Chondrocyte (in vitro differentiated cells): Measurements from ENCODE around the gene PACC1. TPM values are rescaled to one million over a fixed set of nuclear protein-coding genes. Genes with fewer than 3 reads are reported as not detected.
"Not testable (repeated sequence)": the region's sequence is repeated elsewhere in the genome, so short reads cannot be mapped to it uniquely, and the experiment has no call there.

Experiments
- DNase-seq: peaks from one replicate; pipeline ENCODE4 v3.0.0; 2021; ENCODE audit warnings: mixed read lengths, low spot score
- H3K27ac Mint-ChIP-seq: one replicate; pipeline ENCODE4 v1.8.0; 2021; ENCODE audit warnings: mild to moderate bottlenecking, moderate library complexity, mixed read lengths; ENCODE audit not compliant: unreplicated experiment
- H3K27me3 Mint-ChIP-seq: 2 replicates; pipeline ENCODE4 v1.8.0; 2021; ENCODE audit warnings: low read depth, mixed read lengths
- H3K36me3 Mint-ChIP-seq: 2 replicates; pipeline ENCODE4 v1.8.0; 2021; ENCODE audit warnings: low read depth, mixed read lengths
- H3K4me1 Mint-ChIP-seq: 2 replicates; pipeline ENCODE4 v1.8.0; 2021; ENCODE audit warnings: low read depth, mild to moderate bottlenecking, mixed read lengths
- H3K4me3 Mint-ChIP-seq: one replicate; pipeline ENCODE4 v1.8.0; 2021; ENCODE audit warnings: mild to moderate bottlenecking, moderate library complexity, mixed read lengths; ENCODE audit not compliant: unreplicated experiment
- H3K9me3 Mint-ChIP-seq: 2 replicates; pipeline ENCODE4 v1.8.0; 2021; ENCODE audit warnings: low read depth, mixed read lengths
- total RNA-seq: library from RNA; stranded (reverse); gene quantifications from 3 replicates; pipeline ENCODE4 v1.2.1, GENCODE V29; 2021
- TF ChIP-seq, protein P1 (sequence below): fragments of 200-600 bp; sonication (generic); IDR thresholded peaks from 2 replicates; pipeline ENCODE4 v1.5.0; 2021; ENCODE audit warnings: antibody characterized with exemption, mild to moderate bottlenecking, moderate library complexity

PACC1 gene
- total RNA-seq, 1 donor from 2014 or later, result 11.2 TPM

DNA sequence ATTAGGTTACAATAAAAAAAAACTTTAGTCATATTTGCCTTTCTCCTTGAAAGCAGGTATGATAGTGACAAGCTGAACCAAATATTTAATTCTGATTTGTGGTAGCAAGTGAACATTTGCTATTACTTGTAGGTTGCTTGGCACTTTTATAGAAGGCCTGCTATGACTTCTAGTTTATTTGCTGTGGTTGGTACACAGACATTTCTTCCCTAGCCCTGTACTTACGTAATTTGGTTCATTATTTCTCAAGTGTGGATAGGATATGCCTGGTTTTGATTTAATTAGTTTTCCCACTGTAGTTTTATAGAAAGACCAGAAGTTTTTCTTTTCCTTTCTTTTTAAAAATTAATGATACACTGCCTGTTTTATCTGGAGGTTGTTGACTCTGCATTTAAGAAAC lies 73.6 kb downstream of the PACC1 start:
- Mint-ChIP-seq H3K27me3 (no peaks in the 10 kb centered on the region), H3K4me3 (no peak overlapping the region), H3K36me3 (peaks cover 10% of the 10 kb centered on the region), H3K27ac (no peak overlapping the region), H3K4me1 (no peaks in the 10 kb centered on the region), H3K9me3 (no peaks in the 10 kb centered on the region)
- no peak for DNase-seq
- TF ChIP-seq, protein P1, sequence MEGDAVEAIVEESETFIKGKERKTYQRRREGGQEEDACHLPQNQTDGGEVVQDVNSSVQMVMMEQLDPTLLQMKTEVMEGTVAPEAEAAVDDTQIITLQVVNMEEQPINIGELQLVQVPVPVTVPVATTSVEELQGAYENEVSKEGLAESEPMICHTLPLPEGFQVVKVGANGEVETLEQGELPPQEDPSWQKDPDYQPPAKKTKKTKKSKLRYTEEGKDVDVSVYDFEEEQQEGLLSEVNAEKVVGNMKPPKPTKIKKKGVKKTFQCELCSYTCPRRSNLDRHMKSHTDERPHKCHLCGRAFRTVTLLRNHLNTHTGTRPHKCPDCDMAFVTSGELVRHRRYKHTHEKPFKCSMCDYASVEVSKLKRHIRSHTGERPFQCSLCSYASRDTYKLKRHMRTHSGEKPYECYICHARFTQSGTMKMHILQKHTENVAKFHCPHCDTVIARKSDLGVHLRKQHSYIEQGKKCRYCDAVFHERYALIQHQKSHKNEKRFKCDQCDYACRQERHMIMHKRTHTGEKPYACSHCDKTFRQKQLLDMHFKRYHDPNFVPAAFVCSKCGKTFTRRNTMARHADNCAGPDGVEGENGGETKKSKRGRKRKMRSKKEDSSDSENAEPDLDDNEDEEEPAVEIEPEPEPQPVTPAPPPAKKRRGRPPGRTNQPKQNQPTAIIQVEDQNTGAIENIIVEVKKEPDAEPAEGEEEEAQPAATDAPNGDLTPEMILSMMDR, result no peak

DNA sequence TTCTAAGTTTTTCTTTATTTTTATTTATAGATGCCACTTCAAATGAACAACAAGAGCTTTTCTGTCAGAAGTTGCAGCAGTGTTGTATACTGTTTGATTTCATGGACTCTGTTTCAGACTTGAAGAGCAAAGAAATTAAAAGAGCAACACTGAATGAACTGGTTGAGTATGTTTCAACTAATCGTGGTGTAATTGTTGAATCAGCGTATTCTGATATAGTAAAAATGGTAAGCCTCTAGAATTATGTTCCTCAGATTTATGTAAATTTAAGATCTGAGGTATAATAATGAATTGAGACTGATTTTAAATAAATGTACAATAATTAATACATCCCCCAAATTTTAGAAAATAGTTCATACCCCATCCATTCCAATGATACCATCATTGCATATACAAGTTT lies 85.6 kb downstream of the PACC1 start:
- Mint-ChIP-seq H3K4me1 (peaks cover 4% of the 10 kb centered on the region), H3K9me3 (no peaks in the 10 kb centered on the region), H3K27me3 (no peaks in the 10 kb centered on the region), H3K4me3 (no peak overlapping the region), H3K36me3 (peaks cover 1% of the 10 kb centered on the region), H3K27ac (no peak overlapping the region)
- DNase-seq, result no peak
- TF ChIP-seq, protein P1, result no peak

DNA sequence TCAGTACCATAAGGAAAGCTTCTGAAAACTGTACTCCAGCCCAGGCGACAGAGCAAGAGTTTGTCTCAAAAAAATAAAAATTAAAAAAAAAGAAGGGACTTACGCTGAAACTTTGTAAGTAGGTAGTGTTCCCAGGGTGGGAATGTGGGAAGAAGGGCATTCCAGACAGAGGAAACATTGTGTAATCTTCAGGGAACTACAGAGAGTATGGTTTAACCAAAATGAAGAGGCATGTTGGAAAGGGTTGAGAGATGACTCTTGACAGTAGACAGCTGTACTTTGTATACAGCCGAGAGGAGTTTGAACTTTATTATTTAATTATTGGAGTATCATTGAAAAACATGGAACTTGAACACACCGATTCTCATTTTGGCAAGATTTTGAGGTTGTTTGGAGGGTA lies 86.4 kb downstream of the PACC1 start:
- Mint-ChIP-seq H3K4me1 (peaks cover 4% of the 10 kb centered on the region), H3K4me3 (no peak overlapping the region), H3K9me3 (no peaks in the 10 kb centered on the region), H3K27ac (no peak overlapping the region), H3K27me3 (no peaks in the 10 kb centered on the region), H3K36me3 (no peaks in the 10 kb centered on the region)
- TF ChIP-seq, protein P1, result no peak
- no peak for DNase-seq

DNA sequence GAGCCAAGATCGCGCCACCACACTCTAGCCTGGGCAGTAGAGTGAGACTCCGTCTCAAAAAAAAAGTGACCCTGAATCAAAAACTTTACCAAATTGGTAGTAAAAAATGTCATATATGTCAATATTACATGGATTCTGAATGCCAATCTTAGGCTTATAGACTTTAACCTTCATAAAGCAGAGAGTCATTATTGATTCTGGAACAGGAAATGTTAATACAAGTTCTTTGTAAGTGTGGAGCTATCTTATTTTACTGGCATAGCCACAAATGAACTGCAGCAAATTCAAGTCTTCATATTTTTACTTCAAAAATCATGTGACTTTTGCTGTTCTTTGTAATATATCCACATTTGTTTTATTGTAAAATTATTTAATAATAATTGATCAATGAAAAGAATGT lies 88.1 kb downstream of the PACC1 start:
- DNase-seq, result no peak
- Mint-ChIP-seq H3K4me3 (no peak overlapping the region), H3K9me3 (no peaks in the 10 kb centered on the region), H3K36me3 (no peaks in the 10 kb centered on the region), H3K4me1 (peaks cover 4% of the 10 kb centered on the region), H3K27ac (no peak overlapping the region), H3K27me3 (no peaks in the 10 kb centered on the region)
- TF ChIP-seq, protein P1, result no peak

DNA sequence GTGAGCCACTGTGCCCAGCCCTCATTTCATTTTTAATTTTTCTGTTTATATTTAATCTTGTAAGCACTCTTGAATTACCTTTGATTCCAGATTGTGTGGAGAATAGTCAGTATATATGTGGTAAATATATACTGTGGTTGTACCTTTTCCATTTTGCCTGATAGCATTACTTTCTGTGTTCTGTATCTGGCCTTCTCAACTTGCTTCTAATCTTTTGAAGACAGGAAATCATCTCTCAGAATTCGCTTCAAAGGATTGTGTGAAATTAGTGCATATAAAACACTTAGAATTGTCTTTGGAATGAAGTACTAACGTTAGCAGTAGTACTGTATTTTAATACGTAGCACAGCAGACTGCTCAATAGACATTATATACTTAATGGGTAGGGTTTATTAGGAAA lies 91.6 kb downstream of the PACC1 start:
- Mint-ChIP-seq H3K27ac (no peak overlapping the region), H3K4me3 (no peak overlapping the region), H3K36me3 (peaks cover 2% of the 10 kb centered on the region), H3K4me1 (peaks cover under 1% of the 10 kb centered on the region), H3K27me3 (no peaks in the 10 kb centered on the region), H3K9me3 (no peaks in the 10 kb centered on the region)
- no peak for DNase-seq
- TF ChIP-seq, protein P1, result no peak

DNA sequence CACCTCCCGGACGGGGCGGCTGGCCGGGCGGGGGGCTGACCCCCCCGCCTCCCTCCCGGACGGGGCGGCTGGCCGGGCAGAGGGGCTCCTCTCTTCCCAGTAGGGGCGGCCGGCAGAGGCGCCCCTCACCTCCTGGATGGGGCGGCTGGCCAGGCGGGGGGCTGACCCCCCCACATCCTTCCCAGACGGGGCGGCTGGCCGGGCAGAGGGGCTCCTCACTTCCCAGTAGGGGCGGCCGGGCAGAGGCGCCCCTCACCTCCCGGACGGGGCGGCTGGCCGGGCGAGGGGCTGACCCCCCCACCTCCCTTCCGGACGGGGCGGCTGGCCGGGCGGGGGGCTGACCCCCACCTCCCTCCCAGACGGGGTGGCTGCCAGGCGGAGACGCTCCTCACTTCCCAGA lies 93.7 kb downstream of the PACC1 start:
- not testable (repeated sequence) for H3K27me3 Mint-ChIP-seq, H3K9me3 Mint-ChIP-seq, H3K36me3 Mint-ChIP-seq, H3K4me3 Mint-ChIP-seq, DNase-seq, H3K27ac Mint-ChIP-seq, H3K4me1 Mint-ChIP-seq
